GM18861 (cell line): Measurements from ENCODE around the gene OSM.
"Not testable (repeated sequence)": the region's sequence is repeated elsewhere in the genome, so short reads cannot be mapped to it uniquely, and the experiment has no call there.

Experiments
- ATAC-seq: cut with Tn5 transposase; IDR thresholded peaks from one replicate; pipeline ENCODE4 v1.9.1; 2021; ENCODE audit not compliant: unreplicated experiment

OSM gene

GRCh38 chr22:30230330-30230729 lies 36.3 kb downstream of the OSM start:
- no peak for ATAC-seq

- ATAC-seq = no peak
Observed at GRCh38 chr22:30228509-30229359, 37.9 kb downstream of the OSM start.

GRCh38 chr22:30227438-30228228 lies 39.0 kb downstream of the OSM start:
- no peak for ATAC-seq

GRCh38 chr22:30226192-30226832 lies 40.3 kb downstream of the OSM start:
- no peak for ATAC-seq

- ATAC-seq = no peak
Observed at GRCh38 chr22:30225220-30225927, 41.3 kb downstream of the OSM start.

- ATAC-seq = no peak
Observed at GRCh38 chr22:30224161-30224857, 42.3 kb downstream of the OSM start.

GRCh38 chr22:30223303-30223702 lies 43.3 kb downstream of the OSM start:
- no peak for ATAC-seq

GRCh38 chr22:30222321-30222720 lies 44.3 kb downstream of the OSM start:
- no peak for ATAC-seq

GRCh38 chr22:30221121-30221992 lies 45.3 kb downstream of the OSM start:
- no peak for ATAC-seq

- ATAC-seq = no peak
Observed at GRCh38 chr22:30220338-30221012, 46.2 kb downstream of the OSM start.

- ATAC-seq = no peak
Observed at GRCh38 chr22:30219668-30220278, 46.9 kb downstream of the OSM start.

GRCh38 chr22:30219049-30219654 lies 47.5 kb downstream of the OSM start:
- no peak for ATAC-seq

GRCh38 chr22:30217698-30218560 lies 48.7 kb downstream of the OSM start:
- no peak for ATAC-seq

GRCh38 chr22:30216710-30217109 lies 49.9 kb downstream of the OSM start:
- ATAC-seq = no peak

GRCh38 chr22:30216272-30216671 lies 50.4 kb downstream of the OSM start:
- ATAC-seq = not testable (repeated sequence)

GRCh38 chr22:30214703-30215407 lies 51.8 kb downstream of the OSM start:
- no peak for ATAC-seq
